Measurements from ENCODE around the gene USP7. TPM values are rescaled to one million over a fixed set of nuclear protein-coding genes. Genes with fewer than 3 reads are reported as not detected.
"Not testable (repeated sequence)": the region's sequence is repeated elsewhere in the genome, so short reads cannot be mapped to it uniquely, and the experiment has no call there.

USP7 gene
- total RNA-seq, 3 donors from 2014 or later: 87.9 to 156 (median 118) TPM

GRCh38 chr16:8971416-8971815, 7.7 kb upstream of the USP7 start:
- H3K9me3 ChIP-seq: no peaks in the 10 kb centered on the region
- no peak overlapping the region for H3K4me3 ChIP-seq
- H3K27me3 ChIP-seq: no peaks in the 10 kb centered on the region
- H3K4me1 ChIP-seq: no peaks in the 10 kb centered on the region
- intact Hi-C loops (cut with DNase I; ENCODE audit: low total_unique reads): no loop called here
- no peak for DNase-seq (ENCODE audit: low spot score in 2 of 2)
- TF ChIP-seq POLR2A (IDR thresholded peaks at IDR 0.05): no peak
- TF ChIP-seq CTCF (IDR thresholded peaks at IDR 0.05): no peak
- no peak for TF ChIP-seq POLR2AphosphoS5 (IDR thresholded peaks at IDR 0.05)
- H3K27ac ChIP-seq: no peak overlapping the region
- H3K36me3 ChIP-seq: no peaks in the 10 kb centered on the region

GRCh38 chr16:8969202-8969897, 5.6 kb upstream of the USP7 start:
- DNase-seq (ENCODE audit: low spot score in 2 of 2); intact Hi-C loops (cut with DNase I; ENCODE audit: low total_unique reads): not testable (repeated sequence)

GRCh38 chr16:8968054-8968453, 4.3 kb upstream of the USP7 start:
- H3K4me1 ChIP-seq; H3K27ac ChIP-seq; H3K27me3 ChIP-seq; H3K4me3 ChIP-seq; H3K9me3 ChIP-seq; DNase-seq (ENCODE audit: low spot score in 2 of 2); H3K36me3 ChIP-seq; intact Hi-C loops (cut with DNase I; ENCODE audit: low total_unique reads): not testable (repeated sequence)

More at GRCh38 chr16:8969202-8969897, 5.6 kb upstream of the USP7 start:
- not testable (repeated sequence) for H3K9me3 ChIP-seq, H3K27me3 ChIP-seq, H3K36me3 ChIP-seq, H3K4me1 ChIP-seq, H3K27ac ChIP-seq, H3K4me3 ChIP-seq

GRCh38 chr16:8967132-8967821, 3.6 kb upstream of the USP7 start:
- no peaks in the 10 kb centered on the region for H3K36me3 ChIP-seq
- intact Hi-C loops (cut with DNase I; ENCODE audit: low total_unique reads): no loop called here
- H3K4me1 ChIP-seq: peaks cover 0 to 6% of the 10 kb centered on the region in 2 donors
- H3K27ac ChIP-seq: no peak overlapping the region
- no peak for DNase-seq (ENCODE audit: low spot score in 2 of 2)
- no peak for TF ChIP-seq POLR2AphosphoS5 (IDR thresholded peaks at IDR 0.05)
- TF ChIP-seq POLR2A (IDR thresholded peaks at IDR 0.05): no peak
- no peak for TF ChIP-seq CTCF (IDR thresholded peaks at IDR 0.05)
- H3K4me3 ChIP-seq: no peak overlapping the region
- H3K27me3 ChIP-seq: no peaks in the 10 kb centered on the region
- H3K9me3 ChIP-seq: no peaks in the 10 kb centered on the region

- no peak for DNase-seq (ENCODE audit: low spot score in 2 of 2)
- Histone ChIP-seq H3K36me3 (no peaks in the 10 kb centered on the region), H3K9me3 (no peaks in the 10 kb centered on the region), H3K27ac (no peak overlapping the region), H3K4me1 (peaks cover 0 to 9% of the 10 kb centered on the region in 2 donors), H3K27me3 (no peaks in the 10 kb centered on the region), H3K4me3 (no peak overlapping the region)
- TF ChIP-seq POLR2A (IDR thresholded peaks at IDR 0.05): no peak
- TF ChIP-seq POLR2AphosphoS5 (IDR thresholded peaks at IDR 0.05): no peak
- TF ChIP-seq CTCF (IDR thresholded peaks at IDR 0.05): no peak
- intact Hi-C loops (cut with DNase I; ENCODE audit: low total_unique reads): no loop called here
Measured at GRCh38 chr16:8966817-8967131, 3.1 kb upstream of the USP7 start.

- H3K27ac ChIP-seq: peak overlapping the region; percentile 79 to 93
- H3K9me3 ChIP-seq: no peaks in the 10 kb centered on the region
- intact Hi-C loops (cut with DNase I; ENCODE audit: low total_unique reads): no loop called here
- DNase-seq (ENCODE audit: low spot score in 2 of 2): no peak
- no peak for TF ChIP-seq POLR2A (IDR thresholded peaks at IDR 0.05)
- no peak for TF ChIP-seq CTCF (IDR thresholded peaks at IDR 0.05)
- no peak for TF ChIP-seq POLR2AphosphoS5 (IDR thresholded peaks at IDR 0.05)
- peaks cover 0 to 31% of the 10 kb centered on the region in 2 donors for H3K4me1 ChIP-seq
- no peaks in the 10 kb centered on the region for H3K36me3 ChIP-seq
- H3K27me3 ChIP-seq: no peaks in the 10 kb centered on the region
- peak overlapping the region; percentile 58 to 94 (median 64) for H3K4me3 ChIP-seq
Measured at GRCh38 chr16:8964462-8964861, 756 bp upstream of the USP7 start.

All from breast epithelium (tissue), 4 donors.